Measurements from ENCODE around the gene CMIP.

- TF ChIP-seq TAF1 (IDR thresholded peaks at IDR 0.05; ENCODE audit: low read depth) (no peak), CTCF (IDR thresholded peaks at IDR 0.05; ENCODE audit: poor library complexity, severe bottlenecking) (no peak), EZH2 (IDR thresholded peaks at IDR 0.05; ENCODE audit: borderline replicate concordance, insufficient read depth, low read length, poor library complexity, severe bottlenecking) (no peak), RAD21 (conservative IDR thresholded peaks at IDR 0.05) (no peak), EP300 (conservative IDR thresholded peaks at IDR 0.05; ENCODE audit: poor library complexity, severe bottlenecking) (no peak), SMC3 (conservative IDR thresholded peaks at IDR 0.05; ENCODE audit: poor library complexity) (no peak), REST (IDR thresholded peaks at IDR 0.05; ENCODE audit: borderline replicate concordance) (no peak)
Measured at GRCh38 chr16:81505011-81505661, 60.5 kb downstream of the CMIP start.
